Endometrial microvascular endothelial cells (primary cell): ENCODE measurements around the gene SLX4IP. TPM values are rescaled to one million over a fixed set of nuclear protein-coding genes. Genes with fewer than 3 reads are reported as not detected.
"Not testable (repeated sequence)": the region's sequence is repeated elsewhere in the genome, so short reads cannot be mapped to it uniquely, and the experiment has no call there.

Experiments used
- in situ Hi-C: cut with HindIII; loops from 2 replicates; pipeline ENCODE4 v1.10.0; 2017; ENCODE audit warnings: low sequenced_read_pairs, low pct_unique_long_range_greater_than_20kb; ENCODE audit errors: inconsistent ontology term
- total RNA-seq: library from RNA; depleted of rRNA; stranded (reverse); fragments of >200 nt; gene quantifications from one replicate; pipeline ENCODE4 v1.2.3, GENCODE V29; 2015; ENCODE audit errors: inconsistent ontology term

Gene SLX4IP
- total RNA-seq, 1 donor from 2014 or later, result 2.6 TPM

DNA sequence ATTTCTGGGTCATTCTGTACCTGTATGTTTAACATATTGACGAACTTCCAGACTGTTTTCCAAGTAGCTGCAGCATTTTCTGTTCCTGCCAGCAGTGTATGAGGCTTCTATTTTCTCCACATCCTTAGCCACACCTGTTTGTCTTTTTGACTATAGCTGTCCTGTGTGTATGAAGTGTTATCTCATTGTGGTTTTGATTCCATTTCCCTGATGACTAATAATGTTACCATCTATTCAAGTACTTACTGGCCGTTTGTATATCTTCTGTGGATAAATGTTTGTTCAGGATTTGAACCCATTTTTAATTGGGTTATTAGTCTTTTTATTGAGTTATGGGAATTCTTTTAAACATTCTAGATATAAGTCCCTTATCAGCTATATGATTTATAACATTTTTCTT is 143.5 kb downstream of the SLX4IP start:
- in situ Hi-C loops, result no loop called here

DNA sequence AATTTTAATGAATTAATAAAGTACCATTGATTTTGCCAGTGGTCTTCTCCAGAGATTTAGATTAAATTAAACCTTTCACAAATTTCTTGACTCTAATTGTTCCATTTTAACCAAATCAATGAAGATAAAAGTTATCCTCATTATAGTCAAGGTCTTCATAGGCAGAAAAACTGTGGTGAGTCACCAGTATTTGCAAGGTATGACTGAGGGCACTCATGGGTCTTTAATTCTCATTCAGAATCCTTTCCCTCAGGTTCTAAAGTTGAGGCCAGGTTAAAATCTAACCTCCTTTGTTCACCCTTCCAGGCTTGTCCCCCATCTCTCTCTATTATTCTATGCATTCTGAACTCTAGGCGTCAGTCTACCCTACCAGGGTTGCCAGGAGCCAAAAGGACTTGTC is 144.8 kb downstream of the SLX4IP start:
- in situ Hi-C loops, result no loop called here

DNA sequence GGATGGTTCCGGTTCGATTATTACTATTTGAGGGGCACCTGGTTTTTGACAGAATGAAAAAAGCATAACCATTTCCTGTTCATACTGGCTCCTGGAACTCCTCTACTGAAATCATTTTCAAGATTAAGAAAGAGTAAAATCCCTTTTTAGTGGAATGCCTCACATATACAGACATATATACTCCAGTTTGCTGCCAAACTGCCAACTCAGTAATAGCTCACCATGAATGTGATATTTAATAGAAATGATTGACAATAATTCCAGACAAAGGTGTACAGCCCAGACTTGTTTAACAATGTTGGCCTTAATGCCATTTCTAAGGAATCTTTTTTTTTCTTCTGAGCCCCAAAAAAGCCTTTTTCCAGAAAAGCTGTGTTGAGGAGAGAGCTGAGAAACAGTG is 145.6 kb downstream of the SLX4IP start:
- in situ Hi-C loops, result no loop called here

DNA sequence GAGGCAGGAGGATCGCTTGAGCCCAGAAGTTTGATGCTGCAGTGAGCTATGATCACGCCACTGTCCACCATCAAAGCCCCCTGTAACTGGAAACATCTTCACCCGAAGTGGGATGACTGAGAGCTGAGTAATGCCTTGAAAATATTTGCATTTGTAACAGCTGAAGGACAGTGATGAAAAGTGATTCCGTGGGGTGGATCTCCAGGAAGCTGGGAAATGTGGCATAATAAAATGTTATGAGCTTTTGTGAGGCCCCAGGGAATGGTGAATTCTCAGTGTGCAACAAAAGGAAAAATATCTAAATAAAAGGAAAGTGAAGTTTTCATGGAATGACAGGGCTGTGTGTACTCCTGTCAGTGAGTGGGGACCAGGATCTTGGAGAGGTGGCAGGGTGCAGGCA is 146.7 kb downstream of the SLX4IP start:
- in situ Hi-C loops, result no loop called here

DNA sequence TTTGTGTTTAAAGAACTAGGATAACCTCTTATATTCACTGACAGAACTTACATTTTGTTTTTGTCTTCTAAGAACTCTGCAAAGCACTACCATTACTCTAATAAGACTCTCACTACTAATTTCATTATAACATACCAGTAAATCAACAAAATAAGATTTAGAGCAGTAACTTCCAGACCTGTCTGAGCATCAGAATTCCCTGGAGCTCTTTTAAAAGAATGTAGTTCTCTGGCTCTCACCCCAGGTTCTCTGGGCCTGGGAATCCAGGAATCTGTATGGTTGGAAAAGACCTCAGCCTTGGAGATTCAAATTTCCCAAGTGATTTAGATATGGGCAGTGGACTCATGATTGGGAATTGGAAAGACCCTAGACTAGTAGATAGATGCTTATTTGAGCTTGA is 149.3 kb downstream of the SLX4IP start:
- in situ Hi-C loops, result no loop called here

DNA sequence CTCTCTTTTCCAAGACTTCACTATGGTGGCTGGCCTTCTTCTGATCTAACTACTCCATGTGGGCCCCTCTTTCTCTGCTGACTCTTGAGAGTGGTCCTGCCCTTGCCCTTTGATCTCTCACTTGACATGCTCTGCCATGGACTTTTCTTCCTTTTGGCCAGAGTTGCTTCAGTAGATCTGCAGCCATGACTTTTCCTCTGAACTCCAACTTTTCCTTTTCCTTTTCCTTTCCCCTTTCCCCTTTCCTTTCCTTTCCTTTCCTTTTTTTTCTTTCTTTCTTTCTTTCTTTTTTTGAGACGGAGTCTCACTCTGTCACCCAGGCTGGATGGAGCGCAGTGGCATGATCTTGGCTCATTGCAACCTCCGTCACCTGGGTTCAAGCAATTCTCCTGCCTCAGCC is 150.2 kb downstream of the SLX4IP start:
- in situ Hi-C loops, result no loop called here

DNA sequence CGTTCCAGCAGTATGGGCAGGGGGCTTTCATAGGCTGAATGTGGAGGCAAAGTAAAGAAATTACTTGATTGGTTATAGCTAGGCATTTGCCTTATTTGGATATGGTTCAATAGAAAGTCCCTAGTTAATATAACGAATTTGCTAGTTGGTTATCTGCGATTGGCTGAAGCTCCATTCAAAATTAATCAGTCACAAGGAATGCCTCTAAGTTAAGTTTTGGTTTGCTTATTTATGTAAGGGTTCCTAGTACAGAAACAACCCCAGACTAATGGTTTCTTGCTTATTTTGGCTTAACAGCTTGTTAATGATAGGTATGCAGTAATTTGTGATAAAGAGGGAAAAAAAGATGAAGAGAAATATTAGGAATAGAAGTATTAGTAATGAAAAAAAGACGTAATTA is 151.2 kb downstream of the SLX4IP start:
- in situ Hi-C loops, result no loop called here

DNA sequence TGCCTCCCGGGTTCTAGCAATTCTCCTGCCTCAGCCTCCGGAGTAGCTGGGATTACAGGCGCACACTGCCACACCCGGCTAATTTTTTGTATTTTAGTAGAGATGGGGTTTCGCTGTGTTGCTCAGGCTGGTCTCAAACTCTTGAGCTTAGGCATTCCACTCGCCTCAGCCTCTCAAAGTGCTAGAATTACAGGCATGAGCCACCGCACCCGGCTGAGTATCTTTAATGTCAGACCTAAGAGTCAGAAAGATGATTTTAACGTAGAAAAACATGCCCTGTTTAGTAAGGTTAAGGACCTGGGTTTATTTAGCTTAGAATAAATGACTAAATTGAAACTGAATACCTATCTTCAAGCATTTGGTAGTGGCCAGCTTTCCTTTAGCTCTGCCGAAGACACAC is 155.3 kb downstream of the SLX4IP start:
- in situ Hi-C loops, result not testable (repeated sequence)

DNA sequence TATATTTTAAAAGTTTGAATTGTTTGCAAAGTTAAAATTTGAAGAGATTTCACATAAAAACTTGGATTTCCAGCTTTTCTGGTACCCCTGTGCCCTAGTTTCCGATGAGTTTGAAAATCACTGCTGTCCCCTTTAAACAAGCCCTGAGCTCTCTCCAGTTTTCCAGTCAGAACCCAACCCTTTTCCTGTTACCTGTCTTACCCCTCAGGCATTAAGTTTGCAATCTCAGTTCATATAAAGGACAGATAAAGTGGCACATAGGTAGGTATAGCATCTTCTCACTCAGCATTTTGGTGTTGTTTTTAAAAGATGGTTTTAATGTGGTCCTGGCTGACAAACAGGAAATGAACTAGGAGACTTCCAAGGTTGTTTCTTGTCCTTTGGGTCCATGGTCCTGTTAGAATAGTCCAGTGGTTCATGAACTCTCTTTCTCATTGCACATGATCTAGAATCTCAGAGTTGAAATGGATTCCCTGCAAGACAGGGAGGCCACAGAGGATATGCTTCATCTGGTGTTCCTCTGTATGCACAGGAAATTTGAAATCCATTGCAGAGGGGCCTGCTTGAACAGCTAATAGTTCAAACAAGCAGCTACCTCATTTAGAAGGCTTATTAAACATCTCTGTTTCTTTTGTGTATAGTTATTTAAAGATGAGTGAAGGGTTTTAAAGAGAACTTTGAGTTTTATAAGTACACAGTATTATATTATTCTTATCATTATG is 156.0 kb downstream of the SLX4IP start:
- in situ Hi-C loops, result no loop called here

DNA sequence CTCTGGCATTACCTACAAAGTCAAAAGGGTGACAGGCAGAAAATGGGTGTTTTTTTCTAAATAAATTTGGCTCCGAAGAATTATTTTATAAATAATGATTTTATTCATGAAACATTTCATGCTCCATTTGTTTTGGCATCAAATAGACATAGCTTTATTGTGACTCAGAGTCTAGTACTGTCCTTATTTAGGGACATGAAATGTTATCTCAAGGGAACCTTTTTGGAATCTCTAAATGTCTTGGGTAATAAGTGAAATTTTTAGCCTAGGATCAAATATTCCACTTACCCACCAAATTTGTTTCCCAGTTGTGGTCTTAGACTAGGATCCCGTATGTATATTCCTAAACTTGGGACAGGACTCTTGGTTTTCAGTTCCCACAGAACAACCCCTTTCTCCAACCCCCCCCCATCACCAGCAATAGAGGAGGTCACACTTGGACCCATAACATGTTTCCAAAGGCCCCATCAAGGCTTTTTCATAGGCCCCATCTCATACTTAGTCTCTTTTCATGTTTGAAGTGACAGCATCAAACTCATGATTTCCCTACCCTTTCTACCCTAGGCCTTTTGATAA is 156.9 kb downstream of the SLX4IP start:
- in situ Hi-C loops, result no loop called here

DNA sequence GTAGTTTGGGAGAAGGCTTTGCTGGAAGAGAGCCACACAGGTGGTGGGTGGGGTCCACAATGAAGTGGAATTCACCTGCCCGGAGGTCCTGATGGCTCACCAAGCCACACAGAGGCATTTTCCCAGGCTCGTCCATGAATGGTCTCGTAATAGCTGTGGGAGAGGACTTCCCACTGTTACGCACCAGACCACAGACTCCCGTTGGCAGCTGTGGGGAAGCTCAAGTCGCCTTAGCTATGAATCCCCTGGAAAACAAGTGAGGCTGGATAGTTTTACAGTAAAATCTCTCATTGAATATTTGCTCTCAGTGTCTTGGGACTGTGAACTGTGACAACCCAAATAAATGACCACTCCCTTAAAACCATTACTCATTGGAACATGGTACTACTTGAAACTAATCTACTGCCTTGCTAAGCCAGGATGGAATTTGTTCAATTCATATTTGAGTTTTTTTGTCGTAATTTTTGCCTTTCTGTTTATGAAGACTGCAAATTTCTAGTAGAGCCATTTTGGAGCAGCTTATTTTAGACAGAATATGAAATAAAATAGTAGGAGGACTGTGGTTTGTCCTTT is 159.3 kb downstream of the SLX4IP start:
- in situ Hi-C loops, result no loop called here

DNA sequence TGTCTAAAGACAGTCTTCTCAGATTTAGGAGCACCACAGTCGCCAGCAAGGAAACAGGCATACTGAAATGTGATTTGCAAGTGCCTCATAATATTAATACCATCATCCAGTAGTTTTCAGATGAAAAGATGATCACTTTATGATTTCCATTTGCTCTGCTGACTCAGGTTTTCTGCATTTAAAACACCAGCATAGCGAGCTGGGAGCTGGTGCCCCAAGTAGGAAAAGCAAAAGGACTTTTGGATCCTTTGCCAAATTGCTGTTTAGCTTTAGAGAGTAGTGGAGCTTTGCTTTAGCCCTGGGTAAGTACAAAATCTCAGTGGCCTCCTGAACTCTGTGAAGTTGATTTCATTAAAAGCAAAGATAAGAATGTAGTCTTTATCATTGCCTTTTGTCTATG is 160.2 kb downstream of the SLX4IP start:
- in situ Hi-C loops, result no loop called here

DNA sequence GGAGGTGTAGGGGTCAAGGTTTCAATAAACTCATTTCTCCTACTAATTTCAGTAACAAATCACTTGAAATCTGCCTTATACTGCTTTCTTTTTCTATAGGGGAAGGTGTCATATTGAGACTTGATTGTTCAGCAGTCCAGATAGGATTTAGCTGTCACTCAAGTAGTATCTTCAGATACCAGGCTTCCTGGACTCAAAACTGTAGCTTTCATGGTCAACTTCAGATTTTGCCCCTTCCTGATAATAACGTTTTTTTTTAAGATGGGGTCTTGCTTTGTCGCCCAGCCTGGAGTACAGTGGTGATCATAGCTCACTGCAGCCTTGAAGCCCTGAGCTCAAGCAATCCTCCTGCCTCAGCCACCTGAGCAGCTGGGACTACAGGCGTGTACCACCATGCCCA is 160.9 kb downstream of the SLX4IP start:
- in situ Hi-C loops, result no loop called here

DNA sequence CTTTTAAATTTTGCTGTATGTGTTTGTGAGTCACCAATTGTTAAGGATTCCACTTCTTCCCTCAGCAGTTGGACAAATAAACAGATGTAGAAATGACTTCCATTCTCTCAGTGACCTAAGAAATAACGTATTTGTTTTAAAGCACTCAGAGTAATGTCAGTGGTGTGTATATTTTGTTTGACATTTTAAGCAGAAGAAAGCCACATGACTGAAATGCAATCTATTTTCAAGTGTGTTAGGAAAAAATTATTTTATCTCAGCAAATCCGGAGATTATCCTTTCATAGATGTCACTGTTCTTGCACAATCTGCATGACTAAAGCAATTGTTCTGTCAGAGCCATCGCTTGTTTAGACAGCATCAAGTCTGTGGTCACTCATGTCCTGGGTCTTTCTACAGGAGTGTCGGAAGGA is 161.6 kb downstream of the SLX4IP start:
- in situ Hi-C loops, result no loop called here

DNA sequence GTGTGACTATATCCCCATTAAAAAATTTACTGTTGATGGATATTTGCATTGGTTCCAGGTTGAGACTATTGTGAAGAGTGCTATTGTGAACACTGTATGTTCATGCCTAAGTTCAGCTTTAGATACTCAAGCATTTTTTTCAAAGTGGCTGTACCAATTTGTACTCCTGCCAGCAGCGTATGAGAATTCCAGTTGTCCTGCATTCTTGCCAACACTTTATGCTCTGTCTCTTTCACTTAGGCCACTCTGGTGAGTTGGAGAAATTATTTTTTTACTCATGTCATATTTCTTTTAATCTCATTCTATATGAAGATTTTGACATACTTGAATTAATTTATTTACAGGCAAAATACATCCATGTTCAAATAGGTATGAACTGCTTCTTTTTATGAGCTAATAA is 162.5 kb downstream of the SLX4IP start:
- in situ Hi-C loops, result no loop called here

DNA sequence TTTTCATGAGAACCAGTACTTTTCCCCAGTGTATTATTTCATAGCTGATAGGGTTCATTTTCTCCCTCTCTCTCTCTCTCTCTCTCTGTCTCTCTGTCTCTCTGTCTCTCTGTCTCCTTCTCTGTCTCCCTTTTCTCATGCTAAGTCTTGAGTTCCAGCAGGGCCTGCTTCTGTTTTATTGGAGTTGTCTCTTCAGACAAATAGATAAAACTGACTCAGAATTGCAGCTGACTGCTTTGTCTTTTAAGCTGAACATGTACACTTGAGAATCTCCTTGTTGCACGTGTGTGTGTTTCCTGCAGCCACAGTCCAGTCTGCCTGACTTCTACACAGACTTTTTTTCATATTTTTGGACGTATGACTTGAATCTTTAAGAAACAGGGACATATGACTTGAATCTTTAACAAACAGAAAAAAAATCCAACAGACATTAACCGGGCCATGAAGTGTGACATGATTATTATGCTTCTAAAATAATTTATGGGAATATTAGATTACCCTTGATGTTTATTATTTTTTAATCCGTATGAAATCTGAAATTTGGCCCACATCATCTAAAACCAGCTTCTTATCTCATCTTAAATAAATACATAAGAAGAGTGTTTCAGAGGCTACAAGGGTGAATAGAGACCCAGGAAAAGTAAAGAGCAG is 167.2 kb downstream of the SLX4IP start:
- in situ Hi-C loops, result no loop called here

DNA sequence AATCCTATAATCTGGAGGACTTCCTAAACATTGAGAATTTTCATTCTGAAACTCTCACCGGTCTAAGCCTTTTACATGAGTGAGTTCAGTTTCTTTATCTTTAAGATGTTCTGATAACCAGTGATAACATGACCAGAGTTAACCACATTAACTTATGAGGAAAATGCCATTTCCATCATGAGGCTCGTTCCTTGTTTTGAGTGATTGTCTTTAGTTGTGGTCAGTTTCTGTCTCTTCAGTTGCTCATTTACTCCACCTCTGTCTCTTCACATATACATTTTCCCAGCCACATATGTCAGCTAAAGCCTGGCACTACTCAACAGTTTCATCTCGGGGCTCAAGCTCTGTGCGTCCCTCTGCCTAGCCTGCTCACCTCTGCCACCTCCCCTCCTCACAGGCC is 168.3 kb downstream of the SLX4IP start:
- in situ Hi-C loops, result no loop called here

DNA sequence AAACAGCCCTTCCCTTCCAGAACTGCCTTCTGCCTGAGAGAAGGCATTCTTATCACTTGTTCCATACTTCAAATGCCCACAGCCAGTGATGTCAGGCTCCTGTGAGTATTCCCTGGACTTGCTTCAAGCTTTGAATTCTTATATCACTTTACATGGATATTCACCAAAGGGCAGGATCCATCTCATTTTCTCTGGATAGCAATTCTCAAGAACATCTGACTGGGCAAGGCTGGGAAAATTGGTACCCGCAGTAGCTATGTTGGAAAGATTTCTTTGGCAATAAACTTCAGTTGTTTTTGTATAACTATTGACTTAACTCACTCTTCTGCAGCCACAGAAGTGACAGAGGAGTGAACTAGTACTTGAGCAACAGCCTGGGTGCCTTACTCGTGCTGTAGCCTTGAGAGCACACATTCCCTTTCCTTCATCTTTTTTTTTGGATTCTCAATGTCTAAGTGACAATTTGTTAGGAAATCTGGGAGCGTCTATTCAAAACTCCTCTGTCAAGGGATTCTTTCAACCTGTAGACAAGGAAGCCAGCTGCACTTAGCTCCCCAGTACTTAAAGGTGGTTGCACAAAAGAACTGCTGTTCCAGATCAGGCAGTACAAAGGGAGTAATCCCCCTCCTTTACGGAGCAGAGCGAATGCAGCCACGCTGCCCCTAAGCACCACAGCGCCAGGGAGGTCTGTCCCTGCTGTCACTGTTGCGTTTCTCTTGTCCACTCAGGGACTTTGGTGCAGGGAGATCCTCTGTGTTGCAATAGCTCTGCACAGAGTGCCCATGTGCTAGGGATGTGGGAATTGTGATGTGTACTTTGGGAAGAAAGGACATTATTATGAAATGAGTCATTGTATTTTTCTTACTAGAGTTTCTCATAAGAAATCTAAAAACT is 169.1 kb downstream of the SLX4IP start:
- in situ Hi-C loops, result no loop called here

DNA sequence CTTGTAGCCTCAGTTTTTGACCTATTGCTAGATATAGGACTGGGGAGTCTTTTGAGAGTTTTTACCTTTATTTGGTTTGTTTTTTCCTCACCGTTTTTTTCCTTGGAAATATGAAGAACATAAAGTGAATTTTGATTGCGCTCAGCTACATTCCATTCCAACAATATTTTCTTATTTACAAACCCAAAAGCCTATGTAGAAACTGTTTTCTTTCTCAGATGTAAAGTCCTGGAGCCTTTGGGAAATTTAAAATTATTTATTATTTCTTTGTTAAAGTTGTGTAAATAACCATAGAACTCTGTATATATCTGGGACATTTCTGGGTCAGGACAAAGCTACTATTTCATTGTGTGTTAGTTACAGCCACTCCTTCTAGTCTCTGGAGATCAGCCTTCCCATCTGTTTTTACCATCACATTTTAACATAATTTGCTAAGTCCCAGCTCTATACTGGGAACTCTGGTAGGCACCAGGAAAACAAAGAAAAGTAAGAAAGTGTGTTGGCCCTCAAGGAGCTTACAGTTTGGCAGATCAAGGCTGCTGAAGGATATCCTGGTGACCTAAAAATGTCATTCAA is 169.8 kb downstream of the SLX4IP start:
- in situ Hi-C loops, result no loop called here
